HG02884 (cell line): ENCODE measurements around the gene SYT2.
A peak's percentile ranks its signal among the peaks of the same experiment; 100 is the strongest.
"Not testable (repeated sequence)": the region's sequence is repeated elsewhere in the genome, so short reads cannot be mapped to it uniquely, and the experiment has no call there.

ENCODE experiments used
- ATAC-seq: cut with Tn5 transposase; IDR thresholded peaks from one replicate; pipeline ENCODE4 v1.9.1; 2021; ENCODE audit warnings: mild to moderate bottlenecking, moderate library complexity; ENCODE audit not compliant: unreplicated experiment

The SYT2 gene

DNA sequence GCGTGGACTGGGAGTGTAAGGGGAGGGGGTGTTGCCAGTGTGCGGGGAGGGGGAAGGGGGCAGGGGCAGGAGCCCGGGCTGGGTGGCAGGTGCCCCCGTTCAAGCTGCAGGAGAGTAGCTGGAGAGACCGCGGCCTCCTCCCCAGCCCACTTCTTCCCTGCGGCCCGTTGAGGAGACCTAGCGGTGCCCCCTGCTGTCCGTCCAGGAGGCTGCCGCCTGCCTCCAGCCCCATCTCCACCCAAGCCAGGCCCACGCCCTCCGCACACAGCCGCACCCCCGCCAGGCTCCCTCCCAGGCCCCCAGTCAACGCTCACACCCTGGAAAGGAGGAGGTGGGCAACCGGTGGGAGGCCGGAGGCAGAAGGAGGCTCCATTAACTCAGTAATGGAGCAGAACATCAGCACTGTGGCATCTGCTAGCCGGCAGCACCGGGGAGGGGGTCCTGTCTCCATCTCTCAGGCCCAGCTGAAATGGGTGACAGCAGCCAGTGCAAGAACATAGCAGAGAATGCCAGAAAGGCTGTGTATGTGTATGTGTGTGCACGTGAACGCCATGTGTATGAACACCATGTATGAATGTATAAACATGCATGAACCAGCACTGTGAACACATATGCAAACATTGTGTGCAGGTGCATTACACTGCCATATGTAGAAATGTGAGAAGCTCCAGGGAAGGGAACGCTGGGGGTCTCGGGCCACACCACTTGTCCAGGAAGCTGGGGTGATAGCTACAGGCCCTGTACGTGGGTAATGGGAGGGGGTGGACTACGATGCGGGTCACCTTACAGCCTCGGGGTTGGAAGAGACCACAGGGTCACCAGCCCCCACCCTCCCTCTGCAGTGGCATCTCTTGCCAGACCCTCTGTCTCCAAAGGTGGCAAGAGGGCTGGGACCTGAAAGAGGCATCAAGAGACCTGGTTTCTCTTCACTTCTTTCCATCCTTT lies 84.6 kb downstream of the SYT2 start:
- no peak for ATAC-seq

GRCh38 chr1:202624781-202625108 lies 85.5 kb downstream of the SYT2 start:
- no peak for ATAC-seq

- ATAC-seq, result no peak
Observed at GRCh38 chr1:202624088-202624780, 86.0 kb downstream of the SYT2 start.

GRCh38 chr1:202623476-202623875 lies 86.8 kb downstream of the SYT2 start:
- not testable (repeated sequence) for ATAC-seq

GRCh38 chr1:202623075-202623474 lies 87.2 kb downstream of the SYT2 start:
- ATAC-seq, result no peak

DNA sequence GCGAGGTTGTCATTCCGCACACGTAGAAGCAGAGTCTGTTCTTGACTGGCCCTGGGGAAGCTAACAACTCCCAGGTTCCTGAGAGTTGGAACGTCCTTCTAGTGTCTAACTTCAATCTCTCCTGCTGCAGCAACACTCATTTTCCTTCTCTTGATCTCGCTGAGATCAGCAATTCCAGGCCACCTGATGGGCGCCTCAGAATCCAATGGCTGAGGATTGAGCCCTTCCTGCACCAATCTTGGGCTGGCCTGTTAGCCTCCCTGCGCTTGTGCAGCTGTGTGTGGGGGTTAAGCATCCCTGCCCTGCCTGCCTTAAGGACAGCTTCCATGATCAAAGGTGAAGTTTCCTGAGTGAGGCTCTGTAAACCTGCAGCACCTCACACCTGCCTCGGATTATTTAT lies 87.9 kb downstream of the SYT2 start:
- ATAC-seq, result no peak

- no peak for ATAC-seq
Observed at GRCh38 chr1:202621446-202621845, 88.8 kb downstream of the SYT2 start.

- ATAC-seq, result not testable (repeated sequence)
Observed at GRCh38 chr1:202620036-202620435, 90.2 kb downstream of the SYT2 start.

DNA sequence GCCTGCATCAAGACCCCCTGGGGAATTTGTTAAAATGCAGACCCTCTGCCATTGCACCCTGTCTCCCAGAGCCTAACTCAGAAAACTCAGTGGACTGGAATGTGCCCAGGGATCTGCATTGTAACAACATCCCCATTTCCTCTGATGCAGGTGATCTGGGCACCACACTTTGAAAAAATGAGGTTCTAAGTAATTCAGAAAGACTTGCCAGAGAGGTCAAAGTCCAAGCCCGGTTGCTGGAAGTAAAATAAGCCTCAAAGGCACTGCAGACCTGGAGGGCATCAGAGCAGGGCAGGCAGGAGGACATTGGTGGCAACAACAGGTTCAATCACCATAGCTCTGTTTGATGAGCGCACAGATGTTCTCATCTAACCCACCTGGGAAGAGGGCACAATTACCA lies 90.7 kb downstream of the SYT2 start:
- no peak for ATAC-seq

DNA sequence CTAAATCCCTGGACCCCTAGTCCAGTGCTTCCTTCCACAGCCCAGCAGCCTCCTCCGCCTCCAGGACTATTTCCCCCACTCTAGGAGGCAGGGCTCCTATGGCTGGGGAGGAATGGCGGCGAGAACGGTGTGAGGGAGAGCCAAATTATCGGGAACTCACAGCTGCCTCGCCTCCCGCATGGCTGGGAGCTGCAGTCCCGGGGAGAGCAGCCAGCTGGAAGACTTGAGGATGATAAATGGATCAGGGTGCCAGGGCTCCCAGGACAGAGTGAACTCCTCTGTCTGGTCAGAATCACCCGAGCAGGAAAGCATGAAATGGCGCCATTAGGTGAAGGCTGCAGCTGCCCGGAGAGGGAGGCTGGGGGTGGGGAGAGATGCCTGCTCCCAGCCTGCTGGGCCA lies 91.2 kb downstream of the SYT2 start:
- not testable (repeated sequence) for ATAC-seq

DNA sequence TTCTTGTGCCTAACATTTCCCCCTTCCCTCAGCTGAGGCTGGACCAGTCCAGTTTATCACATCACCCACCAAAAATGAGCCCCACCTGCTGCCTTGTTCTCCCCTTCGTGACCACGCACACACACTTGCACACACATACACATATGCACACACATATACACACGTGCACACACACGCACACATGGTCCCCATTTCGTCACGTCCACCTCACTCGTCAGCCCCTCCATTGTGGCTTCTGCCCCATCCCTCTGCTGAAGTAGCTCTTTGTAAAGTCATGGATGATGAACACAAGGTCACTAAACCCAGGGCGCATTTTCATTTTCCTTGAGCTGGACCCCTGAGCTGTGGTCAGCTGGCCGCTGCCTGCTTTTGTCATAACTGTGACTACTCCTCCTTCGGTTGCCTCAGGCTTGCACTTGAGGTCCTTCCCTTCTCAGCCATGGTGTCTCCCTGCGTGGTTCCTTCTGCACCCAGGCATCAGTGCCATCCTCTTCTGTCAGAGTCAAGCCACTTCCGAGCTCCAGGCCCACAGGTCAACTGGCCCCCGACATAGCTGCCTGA lies 93.8 kb downstream of the SYT2 start:
- ATAC-seq, result peak; percentile 36

DNA sequence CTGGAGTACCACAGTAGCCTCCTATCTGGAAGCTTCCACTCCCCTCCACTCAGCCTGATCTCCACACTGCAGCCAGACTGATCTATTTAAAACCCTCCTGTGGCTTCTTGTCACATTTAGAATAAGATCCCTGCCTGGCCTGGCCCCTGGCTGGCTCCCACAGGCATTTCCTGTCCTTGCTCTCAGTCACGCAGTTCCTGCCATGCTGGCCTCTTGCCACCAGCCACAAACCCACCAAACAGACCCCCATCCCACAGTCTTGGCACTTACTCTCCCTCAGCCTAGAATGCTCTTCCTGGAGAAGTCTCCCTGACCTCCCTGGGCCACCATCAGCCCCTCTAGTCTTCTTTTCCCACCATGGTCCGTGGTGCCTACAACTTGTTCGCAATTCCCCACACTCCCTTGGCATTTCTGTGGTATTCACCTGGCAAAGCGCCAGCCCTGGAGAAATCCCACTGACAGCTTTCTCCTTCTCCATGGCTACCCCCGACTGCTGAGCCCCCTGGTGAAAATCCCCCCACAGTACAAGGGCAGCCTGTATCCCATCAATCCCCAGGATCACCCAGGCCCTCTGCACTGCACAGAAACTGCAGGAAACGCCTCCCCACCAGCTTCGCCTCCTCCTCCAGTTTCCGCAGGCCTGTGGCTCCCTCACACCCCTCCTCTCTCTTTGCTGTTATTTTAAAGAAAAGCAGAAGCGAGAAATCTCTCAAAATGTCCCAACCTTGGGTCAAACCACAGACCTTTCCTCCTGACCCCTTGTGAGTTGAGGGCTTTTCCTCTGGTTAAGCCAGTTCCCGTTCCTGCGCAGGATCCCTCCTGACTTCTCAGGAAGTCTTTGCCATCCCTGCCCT lies 94.5 kb downstream of the SYT2 start:
- ATAC-seq, result peak; percentile 59

- not testable (repeated sequence) for ATAC-seq
Observed at GRCh38 chr1:202615208-202615500, 95.1 kb downstream of the SYT2 start.

DNA sequence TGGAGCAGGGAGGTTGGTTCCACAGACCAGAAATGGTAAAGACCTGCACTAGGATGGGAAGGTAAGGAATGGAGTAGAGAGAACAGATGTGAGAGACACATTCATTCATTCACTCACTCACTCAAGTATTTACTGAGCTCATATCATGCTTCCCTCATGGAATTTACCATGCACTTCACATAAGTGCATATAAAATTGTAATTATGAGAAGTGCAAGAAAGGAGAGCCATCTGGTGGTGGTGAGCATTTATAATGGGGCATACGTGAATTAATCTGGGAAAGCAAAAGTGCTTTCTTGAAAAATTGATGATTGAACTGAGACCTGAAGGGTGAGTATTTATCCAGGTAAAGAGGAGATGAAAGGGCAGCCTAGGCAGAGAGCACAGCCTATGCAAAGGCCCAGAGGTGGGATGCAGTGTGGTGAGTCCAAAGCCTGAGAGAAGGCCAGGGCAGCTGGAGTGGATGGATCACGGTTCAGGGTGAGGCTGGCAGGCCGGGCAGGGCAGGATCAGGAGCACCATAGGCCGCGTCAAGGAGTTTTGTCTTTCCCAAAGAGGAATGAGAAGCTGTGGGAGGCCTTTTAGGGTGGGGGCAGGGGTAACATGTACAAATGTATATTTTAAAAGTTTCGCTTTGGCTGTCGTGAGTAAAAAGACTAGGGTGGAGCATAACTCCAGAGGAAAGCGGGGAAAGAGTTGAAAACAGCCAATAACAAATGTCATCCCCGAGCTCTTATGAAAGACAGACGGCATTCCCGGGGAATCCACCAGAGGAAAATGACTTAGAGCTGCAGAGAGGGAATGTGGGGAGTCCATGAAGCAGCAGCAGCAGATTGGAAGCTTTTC lies 95.7 kb downstream of the SYT2 start:
- ATAC-seq, result not testable (repeated sequence)

GRCh38 chr1:202613571-202613970 lies 96.7 kb downstream of the SYT2 start:
- ATAC-seq, result no peak

DNA sequence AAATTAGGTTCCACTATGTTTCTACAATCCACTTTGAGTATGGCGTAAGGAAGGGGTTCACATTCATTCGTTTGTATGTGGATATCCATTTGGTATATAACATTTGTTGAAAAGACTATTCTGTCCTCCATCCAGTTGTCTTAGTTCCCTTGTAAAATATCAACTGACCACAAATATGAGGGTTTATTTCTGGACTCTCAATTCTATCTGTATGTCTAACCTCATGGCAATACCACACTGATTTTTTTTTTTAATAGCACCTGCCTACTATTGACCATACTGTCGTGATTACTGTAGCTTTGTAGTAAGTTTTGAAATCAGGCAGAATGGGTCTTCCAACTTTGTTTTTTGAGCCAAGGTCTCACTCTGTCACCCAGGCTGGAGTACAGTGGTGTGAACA lies 98.2 kb downstream of the SYT2 start:
- ATAC-seq, result not testable (repeated sequence)

DNA sequence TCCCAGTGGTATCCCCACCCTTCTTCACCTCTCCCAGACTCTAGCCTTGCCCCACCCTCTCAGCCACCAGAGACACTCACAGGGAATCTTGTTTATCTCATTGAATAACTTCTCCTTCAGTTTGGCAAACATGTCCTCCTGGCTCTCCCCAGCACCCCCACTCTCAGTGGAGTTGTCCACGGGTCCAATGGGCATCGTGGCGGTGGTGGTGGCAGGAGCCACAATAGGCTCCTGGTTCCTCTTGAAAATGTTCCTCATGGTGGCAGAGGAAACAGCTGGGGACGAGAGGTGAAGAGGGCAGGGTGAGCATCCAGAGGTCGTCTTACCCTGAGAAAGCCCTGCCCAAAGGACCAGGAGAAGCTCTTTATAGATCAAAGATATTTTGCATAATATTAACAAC lies 104.7 kb downstream of the SYT2 start:
- ATAC-seq, result no peak

DNA sequence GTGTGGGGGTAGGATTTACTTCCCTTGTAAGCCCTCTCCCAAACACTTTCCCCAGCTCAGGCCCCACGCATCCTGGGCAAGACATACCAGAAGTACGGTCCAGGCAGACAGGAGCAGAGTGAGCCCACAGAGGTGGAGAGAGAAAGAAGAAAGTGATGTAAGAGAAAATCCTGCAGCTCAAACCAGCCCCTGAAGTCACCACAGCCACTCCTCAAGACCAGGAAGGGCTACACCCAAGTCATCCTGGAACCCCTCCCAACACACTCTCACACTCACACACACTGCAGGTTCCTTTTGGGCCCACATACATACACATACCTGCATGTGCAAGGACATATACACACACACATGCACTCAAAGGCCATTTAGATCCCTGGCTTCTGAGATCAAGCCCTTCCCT lies 106.8 kb downstream of the SYT2 start:
- no peak for ATAC-seq

DNA sequence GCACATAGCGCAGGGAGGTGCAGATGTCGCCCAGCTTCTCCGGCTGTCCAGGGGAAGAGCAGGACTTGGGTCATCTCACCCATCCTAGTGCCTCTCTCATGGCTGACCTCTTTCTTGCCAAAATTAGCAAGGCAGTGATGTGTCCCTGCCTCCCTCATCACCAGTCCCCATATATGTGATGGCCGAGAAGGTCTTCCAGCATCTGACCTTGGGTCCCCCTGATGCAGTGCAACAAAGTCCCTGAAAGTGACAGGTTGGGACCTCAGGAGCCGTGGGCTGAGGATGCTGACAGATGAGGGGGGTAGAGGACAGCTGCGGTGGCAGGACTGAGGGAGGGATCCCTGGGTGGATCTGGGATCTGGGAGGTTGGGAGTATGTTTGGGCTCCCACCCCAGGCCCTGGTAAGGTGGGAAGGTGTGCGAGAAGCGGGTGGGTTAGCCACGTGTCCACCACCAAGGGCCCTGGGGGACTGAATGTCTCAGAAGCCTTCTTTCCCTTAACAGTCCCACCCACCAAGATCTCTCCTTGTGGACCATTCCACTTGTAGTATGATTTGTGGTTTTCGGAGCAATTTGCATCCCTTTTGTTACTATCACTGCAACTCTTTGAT lies 109.7 kb downstream of the SYT2 start:
- ATAC-seq, result no peak
